Duodenal mucosa (tissue), 2 donors: ENCODE results near the gene ZNF678.

Experiments used
- H3K27ac ChIP-seq: one replicate; pipeline ENCODE4 v1.7.0; 2013; ENCODE audit warnings: low read depth, low read length
- H3K27me3 ChIP-seq, 2 donors: one replicate each; pipeline ENCODE4 v1.7.0; 2013; ENCODE audit warnings: low read length in 2 of 2, control low read depth in 1 of 2; ENCODE audit not compliant: insufficient read depth in 2 of 2, control insufficient read depth in 1 of 2
- H3K36me3 ChIP-seq, 2 donors: one replicate each; pipeline ENCODE4 v1.7.0; 2013; ENCODE audit warnings: low read length in 2 of 2, control low read depth in 1 of 2; ENCODE audit not compliant: insufficient read depth in 2 of 2, control insufficient read depth in 1 of 2
- H3K4me1 ChIP-seq, 2 donors: one replicate each; pipeline ENCODE4 v1.7.0; 2013; ENCODE audit warnings: low read length in 2 of 2, control low read depth in 1 of 2; ENCODE audit not compliant: insufficient read depth in 2 of 2, control insufficient read depth in 1 of 2
- H3K4me3 ChIP-seq, 2 donors: one replicate each; pipeline ENCODE4 v1.7.0; 2013; ENCODE audit warnings: low read length in 2 of 2, low read depth in 1 of 2
- H3K9ac ChIP-seq, 2 donors: one replicate each; pipeline ENCODE4 v1.7.0; 2013; ENCODE audit warnings: low read length in 2 of 2, low read depth in 1 of 2
- H3K9me3 ChIP-seq, 2 donors: one replicate each; pipeline ENCODE4 v1.7.0; 2013; ENCODE audit warnings: low read length in 2 of 2, control low read depth in 1 of 2; ENCODE audit not compliant: control insufficient read depth in 1 of 2

ZNF678 gene

GRCh38 chr1:227543283-227544066 lies 19.9 kb upstream of the ZNF678 start:
- Histone ChIP-seq H3K4me3 (no peak overlapping the region), H3K27ac (no peak overlapping the region), H3K9ac (peak overlapping the region in 1 of 2 donors; percentile 31), H3K27me3 (no peaks in the 10 kb centered on the region), H3K9me3 (no peaks in the 10 kb centered on the region), H3K36me3 (no peaks in the 10 kb centered on the region), H3K4me1 (peaks cover 0 to 13% of the 10 kb centered on the region in 2 donors)

- Histone ChIP-seq H3K4me3 (no peak overlapping the region), H3K9ac (no peak overlapping the region), H3K27ac (no peak overlapping the region), H3K36me3 (no peaks in the 10 kb centered on the region), H3K9me3 (no peaks in the 10 kb centered on the region), H3K27me3 (no peaks in the 10 kb centered on the region), H3K4me1 (peaks cover 0 to 13% of the 10 kb centered on the region in 2 donors)
These were observed 19.0 kb upstream of the ZNF678 start for GRCh38 chr1:227544067-227545050.

- Histone ChIP-seq H3K4me1 (peaks cover 0 to 13% of the 10 kb centered on the region in 2 donors), H3K27ac (no peak overlapping the region), H3K27me3 (no peaks in the 10 kb centered on the region), H3K9ac (no peak overlapping the region), H3K9me3 (no peaks in the 10 kb centered on the region), H3K36me3 (no peaks in the 10 kb centered on the region), H3K4me3 (no peak overlapping the region)
These were observed 18.0 kb upstream of the ZNF678 start for GRCh38 chr1:227545361-227545760.

- Histone ChIP-seq H3K27ac (no peak overlapping the region), H3K4me3 (no peak overlapping the region), H3K4me1 (peaks cover 0 to 13% of the 10 kb centered on the region in 2 donors), H3K27me3 (no peaks in the 10 kb centered on the region), H3K36me3 (no peaks in the 10 kb centered on the region), H3K9ac (no peak overlapping the region), H3K9me3 (no peaks in the 10 kb centered on the region)
These were observed 17.3 kb upstream of the ZNF678 start for GRCh38 chr1:227546059-227546458.

- Histone ChIP-seq H3K4me1 (peaks cover 0 to 9% of the 10 kb centered on the region in 2 donors), H3K4me3 (no peak overlapping the region), H3K36me3 (no peaks in the 10 kb centered on the region), H3K27me3 (no peaks in the 10 kb centered on the region), H3K9me3 (no peaks in the 10 kb centered on the region), H3K27ac (no peak overlapping the region), H3K9ac (no peak overlapping the region)
These were observed 16.6 kb upstream of the ZNF678 start for GRCh38 chr1:227546598-227547309.

- no peaks in the 10 kb centered on the region for H3K27me3 ChIP-seq
These were observed 15.8 kb upstream of the ZNF678 start for GRCh38 chr1:227547310-227548118.

GRCh38 chr1:227548119-227548397 lies 15.3 kb upstream of the ZNF678 start:
- Histone ChIP-seq H3K36me3 (no peaks in the 10 kb centered on the region), H3K27ac (no peak overlapping the region), H3K27me3 (no peaks in the 10 kb centered on the region), H3K9me3 (no peaks in the 10 kb centered on the region), H3K4me3 (no peak overlapping the region), H3K4me1 (peaks cover 0 to 2% of the 10 kb centered on the region in 2 donors), H3K9ac (no peak overlapping the region)

More at GRCh38 chr1:227547310-227548118, 15.8 kb upstream of the ZNF678 start:
- H3K36me3 ChIP-seq: no peaks in the 10 kb centered on the region
- H3K9me3 ChIP-seq: no peaks in the 10 kb centered on the region
- no peak overlapping the region for H3K4me3 ChIP-seq
- H3K27ac ChIP-seq: no peak overlapping the region
- no peak overlapping the region for H3K9ac ChIP-seq
- H3K4me1 ChIP-seq: peaks cover 0 to 8% of the 10 kb centered on the region in 2 donors

- H3K27me3 ChIP-seq: no peaks in the 10 kb centered on the region
- H3K4me1 ChIP-seq: no peaks in the 10 kb centered on the region
- H3K9me3 ChIP-seq: no peaks in the 10 kb centered on the region
- no peak overlapping the region for H3K9ac ChIP-seq
- no peak overlapping the region for H3K4me3 ChIP-seq
- H3K27ac ChIP-seq: no peak overlapping the region
- H3K36me3 ChIP-seq: no peaks in the 10 kb centered on the region
These were observed 14.9 kb upstream of the ZNF678 start for GRCh38 chr1:227548448-227548847.

- Histone ChIP-seq H3K27me3 (no peaks in the 10 kb centered on the region), H3K9ac (no peak overlapping the region), H3K27ac (no peak overlapping the region), H3K36me3 (no peaks in the 10 kb centered on the region), H3K4me1 (no peaks in the 10 kb centered on the region), H3K4me3 (no peak overlapping the region), H3K9me3 (no peaks in the 10 kb centered on the region)
These were observed 13.5 kb upstream of the ZNF678 start for GRCh38 chr1:227549892-227550291.
